Panc1 (cell line): ENCODE results near the gene HADH. TPM values are rescaled to one million over a fixed set of nuclear protein-coding genes. Genes with fewer than 3 reads are reported as not detected.

ENCODE experiments used
- ATAC-seq: fragments of 200-7000 bp; cut with Tn5 transposase; 2 replicates; pipeline ENCODE4 v1.9.1; 2020; ENCODE audit warnings: mild to moderate bottlenecking, moderate library complexity
- BruUV-seq: library from RNA; stranded (reverse); fragments of 400-500 nt; replicated peaks from 2 replicates; lab custom pipeline; 2021; lab: Mats Ljungman, UMichigan
- CTCF ChIA-PET: fragments of 300-600 bp; sonication (Branson Sonifier 250); formaldehyde crosslinking; loops from one replicate; lab custom pipeline; 2022; ENCODE audit warnings: antibody characterized with exemption; lab: Charles Lee
- POLR2A ChIA-PET: fragments of 300-600 bp; sonication (Branson Sonifier 250); formaldehyde crosslinking; loops from one replicate; lab custom pipeline; 2022; ENCODE audit warnings: antibody characterized with exemption; lab: Charles Lee
- DNase-seq: peaks from one replicate; pipeline ENCODE4 v3.0.0-alpha.2; 2010; ENCODE audit warnings: low read depth, low spot score
- H3K27ac ChIP-seq: 2 replicates; pipeline ENCODE4 v1.5.1; 2011; ENCODE audit warnings: mild to moderate bottlenecking, low read length, inconsistent platforms
- H3K27me3 ChIP-seq: fragments of 200-500 bp; sonication (Bioruptor generic); 2 replicates; pipeline ENCODE4 v1.6.0; 2014; ENCODE audit warnings: low read length, inconsistent platforms; ENCODE audit not compliant: control insufficient read depth, insufficient read depth
- H3K36me3 ChIP-seq: fragments of 200-500 bp; sonication (Bioruptor generic); 2 replicates; pipeline ENCODE4 v1.5.1; 2014; ENCODE audit warnings: inconsistent platforms, mild to moderate bottlenecking, low read length, moderate library complexity; ENCODE audit not compliant: control insufficient read depth, insufficient read depth
- H3K4me1 ChIP-seq: 2 replicates; pipeline ENCODE4 v1.5.1; 2011; ENCODE audit warnings: inconsistent platforms, mild to moderate bottlenecking, low read length, moderate library complexity; ENCODE audit not compliant: control insufficient read depth, insufficient read depth
- H3K4me3 ChIP-seq, 2 experiments: 2 replicates each; pipeline ENCODE4 v1.5.1; 2011 to 2012; ENCODE audit warnings: low read depth in 2 of 2, low read length in 2 of 2, mild to moderate bottlenecking in 2 of 2, inconsistent platforms in 1 of 2, moderate library complexity in 1 of 2
- H3K9me3 ChIP-seq: fragments of 200-500 bp; sonication (Bioruptor generic); 2 replicates; pipeline ENCODE4 v1.5.1; 2014; ENCODE audit warnings: low read depth, mild to moderate bottlenecking, inconsistent platforms, low read length, moderate library complexity; ENCODE audit not compliant: control insufficient read depth, insufficient read depth
- CTCF ChIP-seq: fragments of 450-650 bp; IDR thresholded peaks from 2 replicates; pipeline ENCODE4 v1.5.1; 2017; ENCODE audit warnings: mild to moderate bottlenecking
- POLR2AphosphoS5 ChIP-seq: IDR thresholded peaks from 2 replicates; pipeline ENCODE4 v1.6.1; 2012; ENCODE audit warnings: mild to moderate bottlenecking, low read depth, low read length, moderate library complexity
- REST ChIP-seq, 2 experiments: IDR thresholded peaks; 2 replicates each; pipeline ENCODE4 v1.6.1; 2011 to 2012; ENCODE audit warnings: low read depth in 2 of 2, control low read depth in 1 of 2, low read length in 1 of 2, mild to moderate bottlenecking in 1 of 2, moderate library complexity in 1 of 2; ENCODE audit not compliant: insufficient read depth in 1 of 2
- SIN3A ChIP-seq: IDR thresholded peaks from 2 replicates; pipeline ENCODE4 v1.6.1; 2012; ENCODE audit warnings: low read depth, mild to moderate bottlenecking, low read length, moderate library complexity, borderline replicate concordance; ENCODE audit not compliant: insufficient read depth
- TCF7L2 ChIP-seq: IDR thresholded peaks from 2 replicates; pipeline ENCODE4 v1.6.1; 2011; ENCODE audit warnings: mild to moderate bottlenecking, low read depth, low read length, inconsistent platforms
- in situ Hi-C: cut with HindIII; loops from 2 replicates; pipeline ENCODE4 v1.10.0; 2016; ENCODE audit warnings: low sequenced_read_pairs, low pct_unique_long_range_greater_than_20kb
- intact Hi-C: fragments of 100-400 bp; cut with micrococcal nuclease; formaldehyde crosslinking; loops from one replicate; pipeline ENCODE4 v1.10.0; 2022; ENCODE audit not compliant: unreplicated experiment
- total RNA-seq: library from RNA; stranded (reverse); gene quantifications from one replicate; pipeline ENCODE4 v1.2.1, GENCODE V29; 2021; ENCODE audit not compliant: unreplicated experiment

Gene HADH
- total RNA-seq, 1 experiment from 2014 or later, result 20.0 TPM

GRCh38 chr4:108033348-108033747 is 43.7 kb downstream of the HADH start:
- no peak overlapping the region for H3K27ac ChIP-seq
- no peak for ATAC-seq
- CTCF ChIA-PET, result no interaction called here
- no TSS peak for BruUV-seq
- no peaks in the 10 kb centered on the region for H3K4me1 ChIP-seq
- no peaks in the 10 kb centered on the region; the same call in 1 of the 2 replicates for H3K36me3 ChIP-seq
- no peaks in the 10 kb centered on the region for H3K27me3 ChIP-seq
- H3K9me3 ChIP-seq, result no peaks in the 10 kb centered on the region
- in situ Hi-C loops, result no loop called here
- no peak for TF ChIP-seq TCF7L2
- TF ChIP-seq CTCF, result no peak
- no peak for TF ChIP-seq REST (IDR thresholded peaks at IDR 0.05; ENCODE audit: insufficient read depth in 1 of 2, low read depth in 2 of 2, low read length in 1 of 2)
- TF ChIP-seq POLR2AphosphoS5, result no peak
- TF ChIP-seq SIN3A, result no peak
- no peak for DNase-seq
- H3K4me3 ChIP-seq, result no peak overlapping the region
- intact Hi-C loops, result no loop called here
- POLR2A ChIA-PET, result no interaction called here

- in situ Hi-C loops (no loop called here), intact Hi-C loops (no loop called here)
- Histone ChIP-seq H3K4me1 (no peaks in the 10 kb centered on the region), H3K9me3 (no peaks in the 10 kb centered on the region), H3K36me3 (no peaks in the 10 kb centered on the region; the same call in 1 of the 2 replicates), H3K27ac (no peak overlapping the region), H3K27me3 (no peaks in the 10 kb centered on the region), H3K4me3 (no peak overlapping the region)
- DNase-seq (no peak), ATAC-seq (no peak)
- POLR2A ChIA-PET, result no interaction called here
- TF ChIP-seq SIN3A, result no peak
- TF ChIP-seq TCF7L2, result no peak
- TF ChIP-seq CTCF, result no peak
- no peak for TF ChIP-seq REST (IDR thresholded peaks at IDR 0.05; ENCODE audit: insufficient read depth in 1 of 2, low read depth in 2 of 2, low read length in 1 of 2)
- TF ChIP-seq POLR2AphosphoS5, result no peak
- CTCF ChIA-PET, result no interaction called here
- BruUV-seq, result no TSS peak
Measured at GRCh38 chr4:108034565-108034964, 44.9 kb downstream of the HADH start.
